AG04449 (cell line): Measurements from ENCODE around the gene GAS2L2.

Experiments used
- CTCF ChIA-PET: fragments of 350-600 bp; formaldehyde crosslinking; extraction: SDS; loops from one replicate; lab custom pipeline; 2021; ENCODE audit warnings: antibody characterized with exemption; lab: Yijun Ruan, JAX
- POLR2A ChIA-PET: fragments of 400-600, 350-600 bp; formaldehyde crosslinking; extraction: SDS; loops from one replicate; lab custom pipeline; 2020; ENCODE audit warnings: antibody characterized with exemption, inconsistent platforms; lab: Yijun Ruan, JAX
- DNase-seq: peaks from one replicate; pipeline ENCODE4 v3.0.0-alpha.2; 2010; ENCODE audit warnings: low read depth, low spot score
- H3K4me3 ChIP-seq: 2 replicates; pipeline ENCODE4 v1.5.1; 2011; ENCODE audit warnings: low read depth, mild to moderate bottlenecking, control low read depth, low read length
- TF ChIP-seq, protein P1 (sequence below): IDR thresholded peaks from one replicate; pipeline ENCODE4 v1.5.1; 2011; ENCODE audit warnings: mild to moderate bottlenecking, moderate library complexity, low read length, control low read depth, inconsistent platforms; ENCODE audit not compliant: insufficient read depth; ENCODE audit errors: missing control alignments

The GAS2L2 gene

GRCh38 chr17:35748979-35749378 lies 4.1 kb downstream of the GAS2L2 start:
- ChIA-PET CTCF (interaction anchor here (1.2 to 12.9 kb wide), 25 partner anchors 8 to 437 kb away, joined by 3 to 565 read pairs (median 23); partner anchors contain the start of genes C17orf50, RASL10B and TAF15), POLR2A (interaction anchor here (0.8 kb wide), 1 partner anchor 60 kb away, joined by 4 read pairs; the partner anchor contains the start of gene TAF15)
- no peak for DNase-seq
- H3K4me3 ChIP-seq, result no peak overlapping the region
- TF ChIP-seq, protein P1, sequence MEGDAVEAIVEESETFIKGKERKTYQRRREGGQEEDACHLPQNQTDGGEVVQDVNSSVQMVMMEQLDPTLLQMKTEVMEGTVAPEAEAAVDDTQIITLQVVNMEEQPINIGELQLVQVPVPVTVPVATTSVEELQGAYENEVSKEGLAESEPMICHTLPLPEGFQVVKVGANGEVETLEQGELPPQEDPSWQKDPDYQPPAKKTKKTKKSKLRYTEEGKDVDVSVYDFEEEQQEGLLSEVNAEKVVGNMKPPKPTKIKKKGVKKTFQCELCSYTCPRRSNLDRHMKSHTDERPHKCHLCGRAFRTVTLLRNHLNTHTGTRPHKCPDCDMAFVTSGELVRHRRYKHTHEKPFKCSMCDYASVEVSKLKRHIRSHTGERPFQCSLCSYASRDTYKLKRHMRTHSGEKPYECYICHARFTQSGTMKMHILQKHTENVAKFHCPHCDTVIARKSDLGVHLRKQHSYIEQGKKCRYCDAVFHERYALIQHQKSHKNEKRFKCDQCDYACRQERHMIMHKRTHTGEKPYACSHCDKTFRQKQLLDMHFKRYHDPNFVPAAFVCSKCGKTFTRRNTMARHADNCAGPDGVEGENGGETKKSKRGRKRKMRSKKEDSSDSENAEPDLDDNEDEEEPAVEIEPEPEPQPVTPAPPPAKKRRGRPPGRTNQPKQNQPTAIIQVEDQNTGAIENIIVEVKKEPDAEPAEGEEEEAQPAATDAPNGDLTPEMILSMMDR, result no peak

DNA sequence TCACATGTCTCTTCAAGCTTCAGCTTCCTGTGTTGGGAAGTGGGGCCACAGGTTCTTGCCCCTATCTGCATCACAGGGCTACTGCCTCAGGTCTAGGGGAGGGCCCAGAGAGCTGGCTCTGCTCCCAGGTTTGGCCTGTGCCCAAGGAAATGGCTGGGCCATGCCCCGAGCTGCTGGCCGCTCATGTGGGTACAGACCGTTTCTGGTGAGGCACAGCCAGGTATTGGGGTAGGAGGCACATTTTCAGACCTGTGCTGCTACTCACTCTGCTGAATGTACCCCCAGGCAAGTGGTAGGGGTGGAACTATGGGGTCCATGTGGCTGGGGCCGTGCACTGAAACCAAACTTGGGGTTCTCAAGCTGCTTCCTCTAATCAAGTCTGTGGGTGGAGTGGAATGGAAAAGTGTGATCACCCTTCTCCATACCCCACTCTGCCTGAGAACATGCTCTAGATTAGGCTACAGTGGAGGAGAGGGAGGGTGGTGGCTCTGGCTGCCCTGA lies 4.6 kb downstream of the GAS2L2 start:
- DNase-seq, result no peak
- CTCF ChIA-PET, result interaction anchor here (0.8 to 12.9 kb wide), 41 partner anchors 9 to 436 kb away, joined by 3 to 565 read pairs (median 11); partner anchors contain the start of genes C17orf50, PEX12, RASL10B and TAF15
- POLR2A ChIA-PET, result interaction anchor here (0.5 to 0.8 kb wide), 2 partner anchors 61 to 135 kb away, joined by 4 to 5 read pairs; partner anchors contain the start of gene TAF15
- no peak overlapping the region for H3K4me3 ChIP-seq
- TF ChIP-seq, protein P1, result no peak

DNA sequence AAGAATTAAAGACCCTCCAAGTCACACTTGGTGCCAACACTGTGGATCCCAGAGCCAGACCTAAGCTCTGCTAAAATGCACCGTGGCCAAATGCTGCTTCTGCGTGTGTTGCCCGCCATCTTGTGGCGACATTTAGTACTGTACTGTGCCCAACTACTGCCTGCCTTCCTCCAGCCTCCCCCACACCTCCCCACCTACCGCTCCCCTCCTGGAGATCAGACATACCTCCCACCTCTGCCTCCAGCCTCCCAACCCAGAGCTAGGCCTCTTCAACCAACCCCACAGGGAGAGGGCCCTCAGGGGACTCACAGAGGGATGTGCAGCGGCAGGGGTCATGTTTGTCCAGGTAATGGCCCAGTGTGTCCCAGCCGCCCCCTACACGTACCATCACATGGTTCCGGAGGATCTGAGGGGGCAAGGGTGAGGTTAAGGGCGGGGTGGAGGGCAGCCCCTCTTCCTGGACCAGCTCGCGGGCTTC lies 5.5 kb downstream of the GAS2L2 start:
- TF ChIP-seq, protein P1, result peak; percentile 87
- ChIA-PET CTCF (interaction anchor here (0.6 to 12.9 kb wide), 73 partner anchors 9 to 597 kb away, joined by 3 to 565 read pairs (median 5); partner anchors contain the start of genes C17orf50, PEX12, RASL10B and SLFN14), POLR2A (interaction anchor here (0.6 kb wide), 1 partner anchor 158 kb away, joined by 5 read pairs; no protein-coding TSS in a partner anchor)

GRCh38 chr17:35745749-35746320 lies 7.2 kb downstream of the GAS2L2 start:
- ChIA-PET POLR2A (no interaction called here), CTCF (interaction anchor here (0.8 to 12.9 kb wide), 18 partner anchors 8 to 434 kb away, joined by 3 to 565 read pairs (median 25); partner anchors contain the start of gene RASL10B)
- no peak overlapping the region for H3K4me3 ChIP-seq
- TF ChIP-seq, protein P1, result no peak
- no peak for DNase-seq

More for the DNA sequence above, 5.5 kb downstream of the GAS2L2 start:
- no peak overlapping the region for H3K4me3 ChIP-seq
- peak; percentile 26 for DNase-seq

DNA sequence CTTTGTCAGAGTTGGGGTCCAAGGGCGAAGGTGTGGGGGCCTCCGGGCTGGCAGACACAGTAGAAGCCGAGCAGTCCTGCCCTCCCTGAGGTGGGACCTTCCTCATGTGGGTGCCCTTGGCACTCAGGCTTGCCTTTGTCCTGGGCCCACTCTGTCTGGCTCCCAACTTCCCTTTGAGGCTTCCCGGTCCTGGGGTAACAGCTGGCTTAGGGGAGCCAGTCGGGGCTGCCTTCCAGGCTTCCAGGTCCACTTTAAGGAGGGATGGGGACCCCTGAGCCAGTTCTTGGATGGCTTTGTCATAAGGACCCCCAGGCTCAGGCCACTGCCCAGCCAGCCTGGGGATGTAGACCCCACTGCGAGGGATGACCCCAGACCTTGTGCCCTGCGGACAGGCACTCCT lies 7.8 kb downstream of the GAS2L2 start:
- DNase-seq, result no peak
- ChIA-PET POLR2A (no interaction called here), CTCF (interaction anchor here (0.6 to 12.9 kb wide), 16 partner anchors 7 to 433 kb away, joined by 3 to 565 read pairs (median 6); no protein-coding TSS in a partner anchor)
- H3K4me3 ChIP-seq, result no peak overlapping the region
- TF ChIP-seq, protein P1, result no peak

DNA sequence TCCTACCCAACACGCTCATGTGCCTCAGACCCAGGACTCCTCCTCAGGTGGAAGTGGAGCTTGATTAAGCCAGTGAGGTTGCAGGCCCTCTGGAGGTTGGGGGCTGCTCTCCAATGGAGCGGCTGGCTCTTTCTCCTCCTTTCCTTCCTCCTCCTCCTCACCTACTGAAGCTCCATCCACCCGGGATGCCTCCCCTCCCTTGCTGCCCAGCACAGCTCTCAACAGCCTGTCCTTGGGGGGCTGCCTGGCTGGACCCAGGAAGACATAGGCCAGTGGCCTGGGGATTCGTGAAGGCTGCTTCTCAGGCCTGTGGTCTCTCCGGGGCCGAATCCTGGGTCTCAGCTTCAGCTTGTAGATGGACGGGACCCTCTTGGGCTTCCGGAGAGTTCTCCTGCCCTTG lies 8.2 kb downstream of the GAS2L2 start:
- no peak overlapping the region for H3K4me3 ChIP-seq
- ChIA-PET CTCF (interaction anchor here (0.6 to 12.9 kb wide), 15 partner anchors 7 to 206 kb away, joined by 3 to 565 read pairs (median 5); no protein-coding TSS in a partner anchor), POLR2A (no interaction called here)
- no peak for DNase-seq
- TF ChIP-seq, protein P1, result no peak
